ENCODE data around the gene MYCL. TPM values are rescaled to one million over a fixed set of nuclear protein-coding genes. Genes with fewer than 3 reads are reported as not detected.
A peak's percentile ranks its signal among the peaks of the same experiment; 100 is the strongest.

Gene MYCL
- total and polyA plus RNA-seq, 8 donors, result 1.4 to 17.9 (median 5.6) TPM

GRCh38 chr1:39938856-39939255 lies 37.1 kb upstream of the MYCL start:
- TF ChIP-seq, protein P1, sequence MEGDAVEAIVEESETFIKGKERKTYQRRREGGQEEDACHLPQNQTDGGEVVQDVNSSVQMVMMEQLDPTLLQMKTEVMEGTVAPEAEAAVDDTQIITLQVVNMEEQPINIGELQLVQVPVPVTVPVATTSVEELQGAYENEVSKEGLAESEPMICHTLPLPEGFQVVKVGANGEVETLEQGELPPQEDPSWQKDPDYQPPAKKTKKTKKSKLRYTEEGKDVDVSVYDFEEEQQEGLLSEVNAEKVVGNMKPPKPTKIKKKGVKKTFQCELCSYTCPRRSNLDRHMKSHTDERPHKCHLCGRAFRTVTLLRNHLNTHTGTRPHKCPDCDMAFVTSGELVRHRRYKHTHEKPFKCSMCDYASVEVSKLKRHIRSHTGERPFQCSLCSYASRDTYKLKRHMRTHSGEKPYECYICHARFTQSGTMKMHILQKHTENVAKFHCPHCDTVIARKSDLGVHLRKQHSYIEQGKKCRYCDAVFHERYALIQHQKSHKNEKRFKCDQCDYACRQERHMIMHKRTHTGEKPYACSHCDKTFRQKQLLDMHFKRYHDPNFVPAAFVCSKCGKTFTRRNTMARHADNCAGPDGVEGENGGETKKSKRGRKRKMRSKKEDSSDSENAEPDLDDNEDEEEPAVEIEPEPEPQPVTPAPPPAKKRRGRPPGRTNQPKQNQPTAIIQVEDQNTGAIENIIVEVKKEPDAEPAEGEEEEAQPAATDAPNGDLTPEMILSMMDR (IDR thresholded peaks at IDR 0.05), result no peak
- no peak for FAIRE-seq
- ATAC-seq, result no peak
- H3K9me3 ChIP-seq, result no peaks in the 10 kb centered on the region
- 90 to 96% methylated on average over 8 of the region's 8 CpGs for WGBS, 2 donors
- DNase-seq, result no peak
- peaks cover 3 to 6% (median 3%) of the 10 kb centered on the region in 3 donors for H3K4me1 ChIP-seq
- H3K27ac ChIP-seq, result no peak overlapping the region
- intact Hi-C loops (cut with DNase I), result no loop called here
- H3K36me3 ChIP-seq, result no peaks in the 10 kb centered on the region
- no peaks in the 10 kb centered on the region for H3K27me3 ChIP-seq
- no peak overlapping the region for H3K4me3 ChIP-seq

- FAIRE-seq, result no peak
- TF ChIP-seq, protein P1 (IDR thresholded peaks at IDR 0.05), result no peak
Observed at GRCh38 chr1:39936724-39937491, 35.2 kb upstream of the MYCL start.

GRCh38 chr1:39933956-39934941 lies 32.5 kb upstream of the MYCL start:
- H3K9me3 ChIP-seq, result no peaks in the 10 kb centered on the region
- H3K4me1 ChIP-seq, result peaks cover 8 to 9% (median 8%) of the 10 kb centered on the region in 3 donors
- TF ChIP-seq, protein P1 (IDR thresholded peaks at IDR 0.05), result no peak
- H3K27me3 ChIP-seq, result no peaks in the 10 kb centered on the region
- DNase-seq, result peak in 5 of 6 donors; percentile 65 to 80 (median 70)
- intact Hi-C loops (cut with DNase I), result no loop called here
- no peak overlapping the region for H3K4me3 ChIP-seq
- no peaks in the 10 kb centered on the region for H3K36me3 ChIP-seq
- peak overlapping the region; percentile 17 to 72 (median 64) for H3K27ac ChIP-seq
- peak; percentile 89 to 96 (median 93) for ATAC-seq
- WGBS, 2 donors, result 15 to 17% methylated on average over 12 of the region's 12 CpGs
- no peak for FAIRE-seq

More at GRCh38 chr1:39936724-39937491, 35.2 kb upstream of the MYCL start:
- intact Hi-C loops (cut with DNase I), result no loop called here
- DNase-seq (no peak), ATAC-seq (peak in 1 of 4 donors; percentile 53)
- H3K36me3 ChIP-seq, result no peaks in the 10 kb centered on the region
- WGBS, 2 donors, result 91 to 94% methylated on average over 2 of the region's 2 CpGs
- H3K27me3 ChIP-seq, result no peaks in the 10 kb centered on the region
- no peak overlapping the region for H3K4me3 ChIP-seq
- H3K27ac ChIP-seq, result no peak overlapping the region
- H3K4me1 ChIP-seq, result peaks cover 8 to 9% (median 8%) of the 10 kb centered on the region in 3 donors
- H3K9me3 ChIP-seq, result no peaks in the 10 kb centered on the region

DNA sequence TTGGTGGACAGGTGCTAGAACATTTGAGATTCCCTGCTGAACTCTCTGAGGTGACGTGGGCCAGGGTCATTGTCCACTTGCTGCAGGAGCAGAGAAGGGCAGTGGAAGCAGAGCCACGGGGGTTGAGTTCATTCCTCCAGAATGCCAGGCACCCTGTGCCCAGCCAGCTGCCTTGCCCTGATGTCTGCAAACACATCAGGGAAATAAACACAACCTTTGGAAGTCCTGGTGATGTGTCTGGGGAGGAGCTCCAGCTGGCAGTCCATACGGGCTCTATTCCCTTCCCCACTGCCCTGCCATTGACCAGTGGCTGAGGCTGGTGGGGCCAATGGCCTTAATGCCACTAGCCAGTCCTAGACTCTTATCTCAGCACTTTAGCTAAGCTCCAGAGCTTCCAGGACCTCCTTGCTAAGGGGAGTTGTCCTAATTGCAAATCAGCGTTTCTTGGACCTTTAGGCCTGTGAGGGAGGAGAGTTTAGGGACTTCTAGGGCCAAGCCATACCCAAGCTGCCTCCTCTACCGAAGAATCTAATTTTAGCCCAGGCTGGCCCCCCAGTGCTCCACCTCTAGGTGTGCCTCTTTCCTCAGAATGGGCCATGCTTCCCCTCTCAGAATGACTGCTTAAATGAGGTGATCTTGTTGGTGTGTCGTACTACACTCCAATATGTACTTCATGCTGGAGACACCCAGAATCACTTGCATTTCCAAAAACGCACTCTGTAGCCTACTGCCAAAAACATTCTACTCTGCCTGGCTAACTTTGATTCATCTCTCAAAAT lies 27.3 kb upstream of the MYCL start:
- intact Hi-C loops (cut with DNase I), result loop anchor here in 1 of 3 donors (5.0 kb wide), 1 partner anchor 43 kb away; no protein-coding TSS in a partner anchor
- Histone ChIP-seq H3K27me3 (no peaks in the 10 kb centered on the region), H3K9me3 (no peaks in the 10 kb centered on the region), H3K4me3 (no peak overlapping the region), H3K36me3 (no peaks in the 10 kb centered on the region), H3K4me1 (peaks cover 4 to 6% (median 6%) of the 10 kb centered on the region in 3 donors), H3K27ac (no peak overlapping the region)
- no peak for FAIRE-seq
- ATAC-seq, result no peak
- TF ChIP-seq, protein P1 (IDR thresholded peaks at IDR 0.05), result no peak
- no peak for DNase-seq
- 64 to 75% methylated on average over 7 of the region's 7 CpGs for WGBS, 2 donors

Measured in pancreas (tissue), 10 donors.